Measurements from ENCODE around the gene A4GALT. TPM values are rescaled to one million over a fixed set of nuclear protein-coding genes. Genes with fewer than 3 reads are reported as not detected.

A4GALT gene
- total and polyA plus RNA-seq, 2 donors (not counting 1 experiment from before 2014, with no cell fraction given): 6.8 to 16.2 TPM

DNA sequence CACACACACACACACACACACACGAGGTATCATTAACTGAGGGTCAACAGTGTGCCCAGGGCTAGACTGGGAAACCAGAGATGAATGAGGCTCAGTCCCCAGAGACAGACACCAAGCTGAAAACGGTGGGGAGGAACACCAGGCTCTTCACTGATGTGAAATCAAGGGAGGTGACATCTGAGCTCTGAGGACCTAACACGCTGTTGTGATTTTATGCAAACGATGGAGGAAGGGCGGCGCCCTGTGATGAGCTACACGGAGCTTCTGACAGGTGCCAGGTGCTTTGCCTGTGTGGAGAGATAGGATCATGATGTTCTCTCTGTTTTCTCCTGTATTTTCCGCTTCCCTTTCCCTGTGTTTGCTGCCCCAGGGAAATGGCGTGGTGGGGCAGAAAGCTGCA, 65.0 kb downstream of the A4GALT start:
- no peaks in the 10 kb centered on the region for H3K36me3 ChIP-seq (ENCODE audit: control insufficient read depth, insufficient read depth, low read length)
- no peaks in the 10 kb centered on the region for H3K4me1 ChIP-seq (ENCODE audit: control insufficient read depth, extremely low read depth, insufficient read depth, low read length)
- H3K79me2 ChIP-seq (ENCODE audit: control insufficient read depth, insufficient read depth, low read length): no peaks in the 10 kb centered on the region
- no peak overlapping the region for H3K4me3 ChIP-seq (replicated peaks in 1 of 4; ENCODE audit: control extremely low read depth in 1 of 4, insufficient read depth in 1 of 4, low read depth in 3 of 4, low read length in 4 of 4)
- DNase-seq (ENCODE audit: low read depth in 2 of 2): no peak
- H3K27ac ChIP-seq (ENCODE audit: insufficient read depth, low read length): no peak overlapping the region
- H3K4me2 ChIP-seq (ENCODE audit: extremely low read depth, insufficient read depth, low read length): no peak overlapping the region
- H3K9me3 ChIP-seq (ENCODE audit: control insufficient read depth, insufficient read depth, low read depth, low read length): no peaks in the 10 kb centered on the region
- H3K27me3 ChIP-seq (ENCODE audit: control insufficient read depth, insufficient read depth, low read length): no peaks in the 10 kb centered on the region
- no peak overlapping the region for H2AFZ ChIP-seq (ENCODE audit: low read length)
- no peaks in the 10 kb centered on the region for H4K20me1 ChIP-seq (ENCODE audit: control insufficient read depth, extremely low read depth, insufficient read depth, low read length)
- H3K9ac ChIP-seq (ENCODE audit: insufficient read depth, low read length): no peak overlapping the region
- TF ChIP-seq, protein P1, sequence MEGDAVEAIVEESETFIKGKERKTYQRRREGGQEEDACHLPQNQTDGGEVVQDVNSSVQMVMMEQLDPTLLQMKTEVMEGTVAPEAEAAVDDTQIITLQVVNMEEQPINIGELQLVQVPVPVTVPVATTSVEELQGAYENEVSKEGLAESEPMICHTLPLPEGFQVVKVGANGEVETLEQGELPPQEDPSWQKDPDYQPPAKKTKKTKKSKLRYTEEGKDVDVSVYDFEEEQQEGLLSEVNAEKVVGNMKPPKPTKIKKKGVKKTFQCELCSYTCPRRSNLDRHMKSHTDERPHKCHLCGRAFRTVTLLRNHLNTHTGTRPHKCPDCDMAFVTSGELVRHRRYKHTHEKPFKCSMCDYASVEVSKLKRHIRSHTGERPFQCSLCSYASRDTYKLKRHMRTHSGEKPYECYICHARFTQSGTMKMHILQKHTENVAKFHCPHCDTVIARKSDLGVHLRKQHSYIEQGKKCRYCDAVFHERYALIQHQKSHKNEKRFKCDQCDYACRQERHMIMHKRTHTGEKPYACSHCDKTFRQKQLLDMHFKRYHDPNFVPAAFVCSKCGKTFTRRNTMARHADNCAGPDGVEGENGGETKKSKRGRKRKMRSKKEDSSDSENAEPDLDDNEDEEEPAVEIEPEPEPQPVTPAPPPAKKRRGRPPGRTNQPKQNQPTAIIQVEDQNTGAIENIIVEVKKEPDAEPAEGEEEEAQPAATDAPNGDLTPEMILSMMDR (conservative IDR thresholded peaks at IDR 0.05 in 1 of 2, IDR thresholded peaks at IDR 0.05 in 1 of 2; ENCODE audit: low read depth in 1 of 2, low read length in 2 of 2): no peak
- TF ChIP-seq EZH2 (IDR thresholded peaks at IDR 0.05; ENCODE audit: low read length, missing control alignments): no peak

DNA sequence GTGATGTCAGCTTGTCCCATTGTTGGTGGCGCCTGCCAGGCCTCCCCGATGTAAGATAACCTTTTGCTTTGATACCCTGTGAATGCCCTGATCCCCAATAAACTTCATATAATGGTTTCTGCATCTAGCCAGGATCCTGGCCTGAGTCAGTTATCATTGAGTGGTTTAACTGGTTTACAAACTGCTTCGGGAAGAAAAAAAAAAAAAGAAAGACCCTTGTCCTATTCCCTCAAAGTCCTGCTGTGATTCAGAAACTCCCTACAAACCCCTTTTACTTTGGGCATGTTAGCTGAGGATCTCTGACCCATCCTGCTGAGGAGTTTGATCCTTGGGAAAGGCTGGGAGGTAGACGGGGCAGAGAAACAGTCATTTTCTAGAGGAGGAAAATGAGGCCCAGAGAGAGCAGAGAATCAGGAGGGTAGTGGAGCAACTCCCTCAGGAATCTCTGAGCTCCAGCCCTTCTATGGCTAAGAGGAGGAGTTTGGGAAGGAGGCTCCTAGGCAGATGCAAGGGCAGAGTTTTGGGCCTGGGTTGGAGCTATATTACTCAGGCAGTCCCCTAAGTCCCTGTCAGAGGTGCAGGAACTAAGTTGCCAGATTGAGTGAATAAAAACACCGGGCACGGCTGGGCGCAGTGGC, 66.1 kb downstream of the A4GALT start:
- H3K79me2 ChIP-seq (ENCODE audit: control insufficient read depth, insufficient read depth, low read length): no peaks in the 10 kb centered on the region
- no peak overlapping the region for H2AFZ ChIP-seq (ENCODE audit: low read length)
- H3K27me3 ChIP-seq (ENCODE audit: control insufficient read depth, insufficient read depth, low read length): no peaks in the 10 kb centered on the region
- H4K20me1 ChIP-seq (ENCODE audit: control insufficient read depth, extremely low read depth, insufficient read depth, low read length): no peaks in the 10 kb centered on the region
- H3K9me3 ChIP-seq (ENCODE audit: control insufficient read depth, insufficient read depth, low read depth, low read length): no peaks in the 10 kb centered on the region
- no peaks in the 10 kb centered on the region for H3K4me1 ChIP-seq (ENCODE audit: control insufficient read depth, extremely low read depth, insufficient read depth, low read length)
- H3K4me2 ChIP-seq (ENCODE audit: extremely low read depth, insufficient read depth, low read length): no peak overlapping the region
- TF ChIP-seq, protein P1 (conservative IDR thresholded peaks at IDR 0.05 in 1 of 2, IDR thresholded peaks at IDR 0.05 in 1 of 2; ENCODE audit: low read depth in 1 of 2, low read length in 2 of 2): no peak
- TF ChIP-seq EZH2 (IDR thresholded peaks at IDR 0.05; ENCODE audit: low read length, missing control alignments): no peak
- no peak for DNase-seq (ENCODE audit: low read depth in 2 of 2)
- no peak overlapping the region for H3K4me3 ChIP-seq (replicated peaks in 1 of 4; ENCODE audit: control extremely low read depth in 1 of 4, insufficient read depth in 1 of 4, low read depth in 3 of 4, low read length in 4 of 4)
- no peak overlapping the region for H3K9ac ChIP-seq (ENCODE audit: insufficient read depth, low read length)
- no peak overlapping the region for H3K27ac ChIP-seq (ENCODE audit: insufficient read depth, low read length)
- no peaks in the 10 kb centered on the region for H3K36me3 ChIP-seq (ENCODE audit: control insufficient read depth, insufficient read depth, low read length)

DNA sequence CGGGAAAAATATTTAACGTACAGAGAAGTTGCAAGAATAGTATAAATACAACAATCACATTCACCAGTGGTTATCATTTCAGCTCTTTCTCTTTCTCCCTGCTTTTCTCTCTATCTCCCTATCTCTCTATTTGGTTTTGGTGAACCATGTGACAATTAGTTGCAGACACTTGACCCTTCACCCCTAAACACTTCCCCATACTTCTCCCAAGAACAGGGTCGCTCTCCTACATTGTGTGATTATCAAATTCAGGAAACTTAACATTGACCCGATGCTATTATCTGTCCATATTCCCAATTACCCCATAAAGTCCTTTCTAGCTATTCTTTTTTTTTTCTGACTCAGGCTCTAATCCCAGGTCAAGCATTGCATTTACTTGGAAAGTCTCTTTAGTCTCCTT, 66.7 kb downstream of the A4GALT start:
- DNase-seq (ENCODE audit: low read depth in 2 of 2): no peak
- H3K9me3 ChIP-seq (ENCODE audit: control insufficient read depth, insufficient read depth, low read depth, low read length): no peaks in the 10 kb centered on the region

More for the DNA sequence above, 66.7 kb downstream of the A4GALT start:
- no peaks in the 10 kb centered on the region for H3K36me3 ChIP-seq (ENCODE audit: control insufficient read depth, insufficient read depth, low read length)
- no peaks in the 10 kb centered on the region for H3K4me1 ChIP-seq (ENCODE audit: control insufficient read depth, extremely low read depth, insufficient read depth, low read length)
- H3K79me2 ChIP-seq (ENCODE audit: control insufficient read depth, insufficient read depth, low read length): no peaks in the 10 kb centered on the region
- H2AFZ ChIP-seq (ENCODE audit: low read length): no peak overlapping the region
- H3K4me2 ChIP-seq (ENCODE audit: extremely low read depth, insufficient read depth, low read length): no peak overlapping the region
- H3K9ac ChIP-seq (ENCODE audit: insufficient read depth, low read length): no peak overlapping the region
- no peaks in the 10 kb centered on the region for H4K20me1 ChIP-seq (ENCODE audit: control insufficient read depth, extremely low read depth, insufficient read depth, low read length)
- H3K27ac ChIP-seq (ENCODE audit: insufficient read depth, low read length): no peak overlapping the region
- no peak for TF ChIP-seq EZH2 (IDR thresholded peaks at IDR 0.05; ENCODE audit: low read length, missing control alignments)
- TF ChIP-seq, protein P1 (conservative IDR thresholded peaks at IDR 0.05 in 1 of 2, IDR thresholded peaks at IDR 0.05 in 1 of 2; ENCODE audit: low read depth in 1 of 2, low read length in 2 of 2): no peak
- no peaks in the 10 kb centered on the region for H3K27me3 ChIP-seq (ENCODE audit: control insufficient read depth, insufficient read depth, low read length)
- no peak overlapping the region for H3K4me3 ChIP-seq (replicated peaks in 1 of 4; ENCODE audit: control extremely low read depth in 1 of 4, insufficient read depth in 1 of 4, low read depth in 3 of 4, low read length in 4 of 4)

All from fibroblast of lung (primary cell).